Activated T-helper 1 cell treated with anti-CD3 and anti-CD28 coated beads, Interleukin-12 subunit alpha, Interleukin-12 subunit beta, Interleukin-2, Interleukin-4 antibody, amounts not matched to agents 30 ng/mL and 10 ng/mL and 1 ng/mL, durations not matched to agents 14 hours and 24 hours and 36 hours (primary cell): ENCODE measurements around the gene TRPM2. TPM values are rescaled to one million over a fixed set of nuclear protein-coding genes. Genes with fewer than 3 reads are reported as not detected.

Source experiments
- DNase-seq: peaks from one replicate; pipeline ENCODE4 v3.0.0; 2021; ENCODE audit warnings: low spot score
- H3K27ac Mint-ChIP-seq: one replicate; pipeline ENCODE4 v1.8.0; 2021; ENCODE audit warnings: mild to moderate bottlenecking, mixed read lengths
- H3K27me3 Mint-ChIP-seq: one replicate; pipeline ENCODE4 v1.8.0; 2022; ENCODE audit warnings: mild to moderate bottlenecking, moderate library complexity, mixed read lengths; ENCODE audit not compliant: insufficient read depth
- H3K36me3 Mint-ChIP-seq: one replicate; pipeline ENCODE4 v1.8.0; 2021; ENCODE audit warnings: low read depth, mixed read lengths
- H3K4me1 Mint-ChIP-seq: one replicate; pipeline ENCODE4 v1.8.0; 2021; ENCODE audit warnings: low read depth, mixed read lengths
- H3K4me3 Mint-ChIP-seq: one replicate; pipeline ENCODE4 v1.8.0; 2021; ENCODE audit warnings: mild to moderate bottlenecking, moderate library complexity, mixed read lengths
- H3K9me3 Mint-ChIP-seq: one replicate; pipeline ENCODE4 v1.8.0; 2021; ENCODE audit warnings: mixed read lengths
- intact Hi-C: fragments of 100-400 bp; cut with micrococcal nuclease; formaldehyde crosslinking; loops from one replicate; pipeline ENCODE4 v1.15.1; 2024
- total RNA-seq: library from RNA; stranded (reverse); gene quantifications from 2 replicates; pipeline ENCODE4 v1.2.3, GENCODE V29; 2022

Gene TRPM2
- total RNA-seq, 1 donor from 2014 or later: 15.2 TPM

DNA sequence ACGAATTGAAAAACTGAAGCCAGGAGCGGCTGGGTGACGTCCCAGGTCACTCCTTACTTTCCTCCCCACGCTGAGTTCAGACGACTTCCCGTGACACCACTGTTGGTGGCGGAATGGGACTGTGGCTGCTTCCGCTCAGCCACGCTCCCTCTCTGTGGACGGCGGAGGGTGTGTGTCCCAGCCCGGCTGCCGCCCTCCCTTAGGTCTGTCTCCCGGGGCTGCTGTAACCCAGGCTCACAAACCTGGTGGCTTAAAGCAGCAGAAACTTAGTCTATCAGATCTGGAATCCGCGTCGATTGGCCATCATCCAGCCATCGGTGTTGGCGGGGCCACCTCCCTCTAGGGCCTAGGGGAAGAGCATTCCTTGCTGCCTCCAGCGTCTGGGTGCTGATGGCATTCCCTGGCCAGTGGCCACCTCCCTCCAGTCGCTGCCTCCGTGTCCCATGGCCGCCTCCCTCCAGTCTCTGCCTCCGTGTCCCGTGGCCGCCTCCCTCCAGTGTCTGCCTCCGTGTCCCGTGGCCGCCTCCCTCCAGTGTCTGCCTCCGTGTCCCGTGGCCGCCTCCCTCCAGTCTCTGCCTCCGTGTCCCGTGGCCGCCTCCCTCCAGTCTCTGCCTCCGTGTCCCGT is 17.5 kb downstream of the TRPM2 start:
- Mint-ChIP-seq H3K9me3 (no peaks in the 10 kb centered on the region), H3K4me3 (no peak overlapping the region), H3K27ac (no peak overlapping the region), H3K36me3 (peaks cover 23% of the 10 kb centered on the region), H3K27me3 (peaks cover 2% of the 10 kb centered on the region), H3K4me1 (peaks cover 23% of the 10 kb centered on the region)
- no peak for DNase-seq
- intact Hi-C loops: no loop called here

DNA sequence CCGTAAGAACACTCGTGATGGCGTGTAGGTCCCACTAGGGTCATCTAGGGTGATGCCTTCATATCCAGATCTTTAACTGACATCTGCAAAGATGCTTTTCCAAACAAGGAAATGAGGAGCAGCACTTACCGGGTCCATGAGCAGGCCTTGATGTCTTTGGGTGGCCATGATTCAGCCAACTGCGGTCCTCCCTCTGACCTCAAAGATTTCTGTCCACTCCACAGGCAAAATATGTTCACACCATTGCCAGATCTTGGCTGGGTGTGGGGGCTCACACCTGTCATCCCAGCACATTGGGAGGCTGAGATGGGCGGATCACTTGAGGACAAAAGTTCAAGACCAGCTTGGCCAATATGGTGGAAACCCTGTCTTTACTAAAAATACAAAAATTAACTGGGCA is 18.2 kb downstream of the TRPM2 start:
- no peak for DNase-seq
- Mint-ChIP-seq H3K27me3 (peaks cover 2% of the 10 kb centered on the region), H3K4me1 (peaks cover 28% of the 10 kb centered on the region), H3K9me3 (no peaks in the 10 kb centered on the region), H3K36me3 (peaks cover 27% of the 10 kb centered on the region), H3K27ac (no peak overlapping the region), H3K4me3 (no peak overlapping the region)
- intact Hi-C loops: no loop called here

DNA sequence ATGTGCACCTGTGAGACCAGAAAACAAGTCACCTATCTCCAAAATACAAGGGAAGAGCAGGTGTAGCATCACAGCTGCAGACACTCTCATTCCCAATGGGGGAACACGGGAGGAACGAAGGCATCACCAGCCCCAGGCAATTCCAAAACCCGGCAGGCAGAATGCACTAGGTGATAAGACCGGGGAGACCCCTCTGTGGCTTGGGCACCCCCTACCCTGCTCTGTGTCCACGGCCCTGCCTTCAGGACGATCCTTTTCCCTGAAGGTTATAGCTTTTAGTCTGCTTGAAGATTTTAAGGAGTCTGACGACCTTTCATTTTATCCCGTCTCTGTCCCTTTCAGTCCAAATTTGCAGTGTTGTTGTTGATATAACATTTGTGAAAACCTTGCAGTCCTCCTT is 19.2 kb downstream of the TRPM2 start:
- DNase-seq: no peak
- peaks cover 2% of the 10 kb centered on the region for H3K27me3 Mint-ChIP-seq
- no peak overlapping the region for H3K4me3 Mint-ChIP-seq
- H3K36me3 Mint-ChIP-seq: peaks cover 27% of the 10 kb centered on the region
- H3K9me3 Mint-ChIP-seq: no peaks in the 10 kb centered on the region
- intact Hi-C loops: no loop called here
- no peak overlapping the region for H3K27ac Mint-ChIP-seq
- peaks cover 28% of the 10 kb centered on the region for H3K4me1 Mint-ChIP-seq

DNA sequence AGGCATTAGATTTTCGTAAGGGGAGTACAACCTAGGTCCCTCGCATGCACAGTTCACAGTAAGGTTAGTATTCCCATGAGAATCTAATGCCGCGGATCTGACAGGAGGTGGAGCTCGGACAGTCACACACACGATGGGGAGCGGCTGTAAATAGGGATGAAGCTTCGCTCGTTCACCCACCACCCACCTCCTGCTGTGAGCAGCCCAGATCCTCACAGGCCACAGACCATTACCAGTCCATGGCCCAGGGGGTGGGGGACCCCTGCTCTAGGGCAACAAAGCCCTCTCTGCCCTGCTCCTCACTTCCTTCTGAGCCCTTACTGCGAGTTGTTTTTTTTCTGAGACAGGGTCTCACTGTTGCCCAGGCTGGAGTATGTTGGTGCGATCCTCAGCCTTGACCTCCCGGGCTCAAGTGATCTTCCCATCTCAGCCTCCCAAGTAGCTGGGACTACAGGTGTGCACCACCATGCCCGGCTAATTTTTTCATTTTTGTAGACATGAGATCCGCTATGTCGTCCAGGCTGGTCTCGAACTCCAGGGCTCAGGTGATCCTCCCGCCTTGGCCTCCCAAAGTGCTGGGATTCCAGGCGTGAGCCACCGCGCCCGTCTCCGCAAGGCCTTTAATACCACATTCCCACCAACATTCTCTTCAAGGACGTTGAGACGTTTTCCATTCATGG is 21.3 kb downstream of the TRPM2 start:
- H3K27ac Mint-ChIP-seq: no peak overlapping the region
- peaks cover 25% of the 10 kb centered on the region for H3K36me3 Mint-ChIP-seq
- H3K9me3 Mint-ChIP-seq: no peaks in the 10 kb centered on the region
- intact Hi-C loops: no loop called here
- H3K4me3 Mint-ChIP-seq: peak overlapping the region; percentile 67
- peaks cover 2% of the 10 kb centered on the region for H3K27me3 Mint-ChIP-seq
- no peak for DNase-seq
- H3K4me1 Mint-ChIP-seq: peaks cover 28% of the 10 kb centered on the region

- Mint-ChIP-seq H3K9me3 (no peaks in the 10 kb centered on the region), H3K4me1 (peaks cover 28% of the 10 kb centered on the region), H3K27me3 (peaks cover 2% of the 10 kb centered on the region), H3K36me3 (peaks cover 25% of the 10 kb centered on the region), H3K27ac (no peak overlapping the region), H3K4me3 (peak overlapping the region; percentile 67)
- DNase-seq: peak; percentile 40
- intact Hi-C loops: no loop called here
Observed at GRCh38 chr21:44375281-44375651, 21.8 kb downstream of the TRPM2 start.

DNA sequence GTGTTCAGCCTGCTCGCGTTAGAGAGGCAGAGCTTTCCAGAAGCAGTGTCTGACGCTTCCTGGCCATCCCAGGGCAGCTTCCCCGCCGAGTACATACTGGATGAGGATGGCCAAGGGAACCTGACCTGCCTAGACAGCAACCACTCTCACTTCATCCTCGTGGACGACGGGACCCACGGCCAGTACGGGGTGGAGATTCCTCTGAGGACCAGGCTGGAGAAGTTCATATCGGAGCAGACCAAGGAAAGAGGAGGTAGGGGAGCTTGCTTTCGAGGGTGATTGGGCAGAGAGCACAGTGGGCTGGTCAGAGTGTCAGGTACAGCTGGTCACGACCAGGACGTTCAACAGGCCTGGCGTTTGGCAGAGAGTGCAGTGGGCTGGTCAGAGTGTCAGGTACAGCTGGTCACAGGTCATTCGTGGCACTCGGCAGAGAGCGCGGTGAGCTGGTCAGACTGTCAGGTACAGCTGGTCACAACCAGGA is 22.4 kb downstream of the TRPM2 start:
- no peak for DNase-seq
- intact Hi-C loops: no loop called here
- Mint-ChIP-seq H3K4me1 (peaks cover 28% of the 10 kb centered on the region), H3K9me3 (no peaks in the 10 kb centered on the region), H3K27me3 (peaks cover 2% of the 10 kb centered on the region), H3K36me3 (peaks cover 26% of the 10 kb centered on the region), H3K4me3 (peak overlapping the region; percentile 67), H3K27ac (no peak overlapping the region)

GRCh38 chr21:44376606-44377005 is 23.2 kb downstream of the TRPM2 start:
- Mint-ChIP-seq H3K9me3 (no peaks in the 10 kb centered on the region), H3K4me1 (peaks cover 28% of the 10 kb centered on the region), H3K4me3 (no peak overlapping the region), H3K36me3 (peaks cover 24% of the 10 kb centered on the region), H3K27ac (no peak overlapping the region), H3K27me3 (peaks cover 2% of the 10 kb centered on the region)
- intact Hi-C loops: no loop called here
- DNase-seq: no peak

GRCh38 chr21:44377201-44377921 is 23.9 kb downstream of the TRPM2 start:
- Mint-ChIP-seq H3K27ac (no peak overlapping the region), H3K9me3 (peaks cover 4% of the 10 kb centered on the region), H3K36me3 (peaks cover 26% of the 10 kb centered on the region), H3K4me1 (peaks cover 28% of the 10 kb centered on the region), H3K4me3 (no peak overlapping the region), H3K27me3 (peaks cover 2% of the 10 kb centered on the region)
- DNase-seq: no peak
- intact Hi-C loops: no loop called here

DNA sequence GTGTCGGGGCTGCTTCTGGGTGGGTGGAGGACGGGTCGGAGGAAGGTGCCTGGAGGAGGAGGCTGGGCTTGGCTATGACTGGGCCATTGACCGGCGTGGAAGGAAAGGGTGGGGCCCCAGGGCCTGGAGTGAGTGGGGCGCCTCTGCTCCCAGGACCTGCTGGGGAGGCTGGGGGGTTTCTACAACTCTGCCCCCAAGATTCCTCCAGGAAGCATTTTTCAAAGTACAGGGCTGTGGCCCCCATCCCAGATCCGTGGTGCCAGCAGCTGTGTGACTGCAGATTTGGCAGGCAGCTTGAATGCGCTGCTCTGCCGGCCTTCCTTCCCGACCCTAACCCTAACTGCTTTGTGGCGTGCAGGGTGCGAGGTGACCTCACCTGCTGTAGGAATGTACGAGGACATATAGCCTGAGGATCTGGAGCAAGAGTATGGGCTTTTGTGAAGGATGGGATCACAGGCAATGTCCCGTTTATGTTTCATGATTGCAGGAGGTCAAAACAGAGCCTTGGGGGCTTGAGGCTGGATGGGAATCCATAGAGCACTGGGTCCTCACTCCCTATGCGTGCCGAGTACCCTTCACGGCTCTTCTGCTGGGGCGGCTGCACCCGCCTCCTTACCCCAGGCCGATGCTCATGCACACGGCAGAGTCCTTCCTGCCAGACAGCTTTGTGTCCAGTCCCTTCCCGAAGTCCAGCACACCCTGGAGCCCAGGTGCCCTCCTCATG is 24.7 kb downstream of the TRPM2 start:
- H3K27ac Mint-ChIP-seq: no peak overlapping the region
- peaks cover 27% of the 10 kb centered on the region for H3K4me1 Mint-ChIP-seq
- H3K4me3 Mint-ChIP-seq: no peak overlapping the region
- peaks cover 2% of the 10 kb centered on the region for H3K27me3 Mint-ChIP-seq
- DNase-seq: no peak
- intact Hi-C loops: no loop called here
- peaks cover 4% of the 10 kb centered on the region for H3K9me3 Mint-ChIP-seq
- peaks cover 33% of the 10 kb centered on the region for H3K36me3 Mint-ChIP-seq

DNA sequence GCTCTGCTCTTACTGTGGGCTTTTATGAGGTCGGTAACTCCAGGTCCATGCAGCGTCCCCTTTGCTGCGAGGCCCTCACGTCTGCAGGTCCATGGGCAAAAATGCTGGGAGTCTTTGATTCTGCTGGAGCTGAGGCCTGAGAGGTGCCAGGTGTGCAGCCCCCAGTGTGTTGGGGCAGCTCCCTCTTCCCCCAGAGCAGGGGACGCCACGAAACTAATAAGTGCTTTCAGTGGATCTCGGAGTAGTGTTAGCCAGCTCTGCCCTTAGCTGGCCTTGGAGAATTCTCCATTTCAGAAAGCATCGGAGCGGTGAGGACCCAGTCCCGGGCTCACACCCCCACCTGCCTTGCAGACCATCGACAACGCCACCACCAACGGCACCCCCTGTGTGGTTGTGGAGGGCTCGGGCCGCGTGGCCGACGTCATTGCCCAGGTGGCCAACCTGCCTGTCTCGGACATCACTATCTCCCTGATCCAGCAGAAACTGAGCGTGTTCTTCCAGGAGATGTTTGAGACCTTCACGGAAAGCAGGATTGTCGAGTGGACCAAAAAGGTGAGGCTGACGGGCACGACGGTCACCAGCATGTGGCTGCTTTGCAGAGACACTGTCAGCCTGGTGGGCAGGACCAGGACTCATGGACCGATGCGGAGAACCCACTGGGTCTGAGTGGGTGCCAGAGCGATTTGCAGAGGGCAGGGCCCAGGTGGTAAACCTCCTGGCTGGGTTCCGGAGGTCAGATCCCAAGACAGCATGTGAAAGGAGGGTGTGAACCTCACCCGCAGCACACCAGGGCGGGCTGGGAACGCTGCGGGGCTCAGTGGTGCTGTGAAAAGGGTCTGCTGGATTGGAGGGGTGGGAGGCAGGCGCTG is 25.5 kb downstream of the TRPM2 start:
- Mint-ChIP-seq H3K36me3 (peaks cover 38% of the 10 kb centered on the region), H3K9me3 (peaks cover 10% of the 10 kb centered on the region), H3K27me3 (peaks cover 2% of the 10 kb centered on the region), H3K4me1 (peaks cover 19% of the 10 kb centered on the region), H3K27ac (no peak overlapping the region), H3K4me3 (no peak overlapping the region)
- no peak for DNase-seq
- intact Hi-C loops: no loop called here

DNA sequence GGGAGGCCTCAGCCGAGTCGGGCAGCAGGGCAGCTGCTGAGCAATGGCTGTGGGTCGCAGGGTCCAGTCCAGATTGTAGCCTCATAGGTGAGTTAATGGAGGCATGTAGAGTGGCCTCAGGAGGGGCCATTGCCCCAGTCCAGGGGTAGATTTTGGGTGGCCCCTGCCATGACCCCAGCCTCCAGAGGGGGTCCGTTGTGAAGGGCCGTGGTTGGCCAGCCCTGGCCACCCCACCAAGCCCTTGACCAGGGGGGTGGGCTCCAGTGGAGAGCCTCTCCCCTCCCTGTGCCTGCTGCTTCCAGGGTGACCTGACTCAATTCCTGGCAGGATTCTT is 26.1 kb downstream of the TRPM2 start:
- intact Hi-C loops: no loop called here
- no peak overlapping the region for H3K4me3 Mint-ChIP-seq
- peaks cover 42% of the 10 kb centered on the region for H3K36me3 Mint-ChIP-seq
- H3K27me3 Mint-ChIP-seq: peaks cover 2% of the 10 kb centered on the region
- peaks cover 16% of the 10 kb centered on the region for H3K4me1 Mint-ChIP-seq
- no peak overlapping the region for H3K27ac Mint-ChIP-seq
- peaks cover 16% of the 10 kb centered on the region for H3K9me3 Mint-ChIP-seq
- no peak for DNase-seq
